ENCODE data around the gene RBM33.

- no peak for TF ChIP-seq CTCF (IDR thresholded peaks at IDR 0.05)
- no peak for TF ChIP-seq POLR2A (IDR thresholded peaks at IDR 0.05)
Observed at GRCh38 chr7:155656891-155657290, 12.4 kb downstream of the RBM33 start.
